Natural killer cell (primary cell): ENCODE measurements around the gene FLRT2. TPM values are rescaled to one million over a fixed set of nuclear protein-coding genes. Genes with fewer than 3 reads are reported as not detected.

ENCODE experiments used
- ATAC-seq, 3 donors: fragments of 150-1000 bp in 2 of 3; fragments of 200-7000 bp in 1 of 3; cut with Tn5 transposase; 1 replicate in 1 of 3; 2 replicates in 2 of 3; pipeline ENCODE4 v1.10.0; 2021; ENCODE audit warnings: mild to moderate bottlenecking in 2 of 3, moderate library complexity in 2 of 3
- DNase-seq, 2 donors: peaks; one replicate each; pipeline versions ENCODE4 v3.0.0 to v3.0.0-alpha.2; 2013 to 2021; ENCODE audit warnings: mixed read lengths in 1 of 2
- H3K27ac ChIP-seq: one replicate; pipeline ENCODE4 v1.5.1; 2013; ENCODE audit warnings: mild to moderate bottlenecking, low read length
- H3K27me3 ChIP-seq: one replicate; pipeline ENCODE4 v1.6.1; 2013; ENCODE audit warnings: low read length; ENCODE audit not compliant: control insufficient read depth, insufficient read depth
- H3K36me3 ChIP-seq: one replicate; pipeline ENCODE4 v1.6.1; 2013; ENCODE audit warnings: low read length; ENCODE audit not compliant: control insufficient read depth, insufficient read depth
- H3K4me1 ChIP-seq: one replicate; pipeline ENCODE4 v1.6.1; 2013; ENCODE audit warnings: low read length; ENCODE audit not compliant: control insufficient read depth, insufficient read depth
- H3K4me3 ChIP-seq: one replicate; pipeline ENCODE4 v1.5.1; 2013; ENCODE audit warnings: low read length
- H3K9me3 ChIP-seq: one replicate; pipeline ENCODE4 v1.6.1; 2013; ENCODE audit warnings: low read length; ENCODE audit not compliant: control insufficient read depth, insufficient read depth
- H3K27ac Mint-ChIP-seq, 2 donors: one replicate each; pipeline ENCODE4 v1.8.0; 2022; ENCODE audit warnings: mild to moderate bottlenecking in 2 of 2, mixed read lengths in 2 of 2, moderate library complexity in 1 of 2
- H3K27me3 Mint-ChIP-seq, 2 donors: one replicate each; pipeline ENCODE4 v1.8.0; 2022; ENCODE audit warnings: low read depth in 2 of 2, mixed read lengths in 2 of 2
- H3K36me3 Mint-ChIP-seq: one replicate; pipeline ENCODE4 v1.8.0; 2022; ENCODE audit warnings: mixed read lengths
- H3K4me1 Mint-ChIP-seq, 2 donors: one replicate each; pipeline ENCODE4 v1.8.0; 2022; ENCODE audit warnings: mixed read lengths in 2 of 2
- H3K4me3 Mint-ChIP-seq: one replicate; pipeline ENCODE4 v1.8.0; 2022; ENCODE audit warnings: mild to moderate bottlenecking, moderate library complexity, mixed read lengths
- H3K9me3 Mint-ChIP-seq, 2 donors: one replicate each; pipeline ENCODE4 v1.8.0; 2022; ENCODE audit warnings: mixed read lengths in 2 of 2
- CTCF ChIP-seq: fragments of 200-600 bp; IDR thresholded peaks from one replicate; pipeline ENCODE4 v1.8.0; 2022; ENCODE audit warnings: antibody characterized with exemption
- WGBS: methylation state at CpG from one replicate; pipeline ENCODE4 v1.1.7; 2013; ENCODE audit warnings: missing lambda C conversion rate; ENCODE audit not compliant: insufficient coverage; 5-methylcytosine and 5-hydroxymethylcytosine counted together
- intact Hi-C: fragments of 100-400 bp; cut with micrococcal nuclease; formaldehyde crosslinking; loops from one replicate; pipeline ENCODE4 v1.14.2; 2022
- total RNA-seq, 4 donors: library from RNA; stranded (reverse); fragments of 120-200 nt in 1 of 4; gene quantifications; one replicate each; pipeline versions ENCODE4 v1.2.3 to v1.2.4, GENCODE V29; 2013 to 2022

Gene FLRT2
- total RNA-seq, 3 donors from 2014 or later (not counting 1 experiment from before 2014, with no cell fraction given) = not detected

GRCh38 chr14:85516239-85517113 is 13.5 kb upstream of the FLRT2 start:
- no peak for TF ChIP-seq CTCF
- H3K4me3 ChIP-seq = no peak overlapping the region
- intact Hi-C loops = no loop called here
- H3K27me3 ChIP-seq = no peaks in the 10 kb centered on the region
- Mint-ChIP-seq H3K27ac (no peak overlapping the region), H3K4me3 (no peak overlapping the region), H3K27me3 (peaks cover 3 to 12% of the 10 kb centered on the region in 2 donors), H3K4me1 (no peaks in the 10 kb centered on the region), H3K36me3 (no peaks in the 10 kb centered on the region), H3K9me3 (peaks cover 0 to 2% of the 10 kb centered on the region in 2 donors)
- H3K9me3 ChIP-seq = no peaks in the 10 kb centered on the region
- no peak overlapping the region for H3K27ac ChIP-seq
- 83% methylated on average over 4 of the region's 5 CpGs for WGBS
- H3K4me1 ChIP-seq = no peaks in the 10 kb centered on the region
- no peaks in the 10 kb centered on the region for H3K36me3 ChIP-seq
- no peak for ATAC-seq
- DNase-seq = no peak

- H3K36me3 ChIP-seq = no peaks in the 10 kb centered on the region
- H3K9me3 ChIP-seq = no peaks in the 10 kb centered on the region
- Mint-ChIP-seq H3K36me3 (no peaks in the 10 kb centered on the region), H3K4me1 (no peaks in the 10 kb centered on the region), H3K27me3 (peaks cover 3 to 12% of the 10 kb centered on the region in 2 donors), H3K4me3 (no peak overlapping the region), H3K27ac (no peak overlapping the region), H3K9me3 (peaks cover 0 to 2% of the 10 kb centered on the region in 2 donors)
- 78% methylated on average over 2 of the region's 2 CpGs for WGBS
- DNase-seq = no peak
- H3K4me1 ChIP-seq = no peaks in the 10 kb centered on the region
- no peak for TF ChIP-seq CTCF
- H3K27me3 ChIP-seq = no peaks in the 10 kb centered on the region
- intact Hi-C loops = no loop called here
- no peak for ATAC-seq
- H3K4me3 ChIP-seq = no peak overlapping the region
- H3K27ac ChIP-seq = no peak overlapping the region
Observed at GRCh38 chr14:85517114-85517688, 12.7 kb upstream of the FLRT2 start.

- H3K27me3 ChIP-seq = no peaks in the 10 kb centered on the region
- H3K4me1 ChIP-seq = no peaks in the 10 kb centered on the region
- intact Hi-C loops = no loop called here
- Mint-ChIP-seq H3K9me3 (peaks cover 0 to 2% of the 10 kb centered on the region in 2 donors), H3K27ac (no peak overlapping the region), H3K4me1 (no peaks in the 10 kb centered on the region), H3K36me3 (no peaks in the 10 kb centered on the region), H3K4me3 (no peak overlapping the region), H3K27me3 (peaks cover 3 to 12% of the 10 kb centered on the region in 2 donors)
- no peak for ATAC-seq
- H3K36me3 ChIP-seq = no peaks in the 10 kb centered on the region
- H3K4me3 ChIP-seq = no peak overlapping the region
- no peak overlapping the region for H3K27ac ChIP-seq
- no peaks in the 10 kb centered on the region for H3K9me3 ChIP-seq
- no peak for TF ChIP-seq CTCF
- no peak for DNase-seq
- WGBS = no CpG with 5 or more reads among the region's 1 CpG
Observed at GRCh38 chr14:85519661-85520305, 10.2 kb upstream of the FLRT2 start.
